ENCODE results near the gene GMIP. TPM values are rescaled to one million over a fixed set of nuclear protein-coding genes. Genes with fewer than 3 reads are reported as not detected.
A peak's percentile ranks its signal among the peaks of the same experiment; 100 is the strongest.

The GMIP gene
- total RNA-seq, 3 donors from 2014 or later (not counting 1 experiment from before 2014, with no cell fraction given), result 134 to 188 (median 150) TPM

DNA sequence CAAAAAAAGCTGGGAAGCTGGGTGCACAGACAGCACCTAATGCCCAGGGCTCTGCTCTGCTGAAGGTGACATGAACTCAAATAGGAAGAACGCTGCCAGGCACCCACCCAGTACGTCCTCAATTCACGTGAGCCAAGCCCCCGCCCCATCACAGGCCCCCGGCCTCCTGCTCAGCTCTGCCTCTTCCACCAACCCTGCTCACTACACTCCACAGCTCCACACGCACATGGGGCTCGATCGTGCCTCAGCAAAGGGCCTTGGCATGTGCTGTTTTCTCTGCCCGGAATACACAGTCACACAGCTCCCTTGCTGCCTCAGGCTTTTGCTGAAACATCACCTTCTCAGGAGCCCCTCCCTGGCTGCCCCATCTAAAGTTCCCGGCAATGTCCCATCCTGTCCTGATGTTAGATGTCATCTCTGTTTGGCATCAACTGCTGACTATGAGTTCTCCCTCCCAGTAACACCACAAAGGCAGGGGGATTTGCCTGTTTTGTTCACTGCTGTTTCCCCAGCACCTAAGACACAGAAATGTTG lies 17.8 kb upstream of the GMIP start:
- TF ChIP-seq, protein P1, sequence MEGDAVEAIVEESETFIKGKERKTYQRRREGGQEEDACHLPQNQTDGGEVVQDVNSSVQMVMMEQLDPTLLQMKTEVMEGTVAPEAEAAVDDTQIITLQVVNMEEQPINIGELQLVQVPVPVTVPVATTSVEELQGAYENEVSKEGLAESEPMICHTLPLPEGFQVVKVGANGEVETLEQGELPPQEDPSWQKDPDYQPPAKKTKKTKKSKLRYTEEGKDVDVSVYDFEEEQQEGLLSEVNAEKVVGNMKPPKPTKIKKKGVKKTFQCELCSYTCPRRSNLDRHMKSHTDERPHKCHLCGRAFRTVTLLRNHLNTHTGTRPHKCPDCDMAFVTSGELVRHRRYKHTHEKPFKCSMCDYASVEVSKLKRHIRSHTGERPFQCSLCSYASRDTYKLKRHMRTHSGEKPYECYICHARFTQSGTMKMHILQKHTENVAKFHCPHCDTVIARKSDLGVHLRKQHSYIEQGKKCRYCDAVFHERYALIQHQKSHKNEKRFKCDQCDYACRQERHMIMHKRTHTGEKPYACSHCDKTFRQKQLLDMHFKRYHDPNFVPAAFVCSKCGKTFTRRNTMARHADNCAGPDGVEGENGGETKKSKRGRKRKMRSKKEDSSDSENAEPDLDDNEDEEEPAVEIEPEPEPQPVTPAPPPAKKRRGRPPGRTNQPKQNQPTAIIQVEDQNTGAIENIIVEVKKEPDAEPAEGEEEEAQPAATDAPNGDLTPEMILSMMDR (IDR thresholded peaks at IDR 0.05), result no peak
- no peaks in the 10 kb centered on the region for H3K9me3 ChIP-seq (ENCODE audit: control insufficient read depth, insufficient read depth, low read length)
- H3K4me1 Mint-ChIP-seq, result peaks cover 28 to 30% of the 10 kb centered on the region in 2 donors
- no peak overlapping the region for H3K4me3 ChIP-seq (ENCODE audit: low read length)
- peak overlapping the region; percentile 95 to 98 for H3K27ac Mint-ChIP-seq
- H3K27ac ChIP-seq (ENCODE audit: low read length), result peak overlapping the region; percentile 35
- DNase-seq (no peak), ATAC-seq (no peak)
- intact Hi-C loops (cut with micrococcal nuclease), result no loop called here
- no peaks in the 10 kb centered on the region for H3K27me3 Mint-ChIP-seq (ENCODE audit: low read depth in 2 of 2)
- no peak overlapping the region for H3K4me3 Mint-ChIP-seq
- 92% methylated on average over 10 of the region's 10 CpGs for WGBS (ENCODE audit: insufficient coverage)
- peaks cover 35% of the 10 kb centered on the region for H3K36me3 ChIP-seq (ENCODE audit: control insufficient read depth, insufficient read depth, low read length)
- peaks cover 36% of the 10 kb centered on the region for H3K4me1 ChIP-seq (ENCODE audit: control insufficient read depth, insufficient read depth, low read length)
- no peaks in the 10 kb centered on the region for H3K27me3 ChIP-seq (ENCODE audit: control insufficient read depth, insufficient read depth, low read length)
- H3K36me3 Mint-ChIP-seq, result no peaks in the 10 kb centered on the region
- no peaks in the 10 kb centered on the region for H3K9me3 Mint-ChIP-seq

DNA sequence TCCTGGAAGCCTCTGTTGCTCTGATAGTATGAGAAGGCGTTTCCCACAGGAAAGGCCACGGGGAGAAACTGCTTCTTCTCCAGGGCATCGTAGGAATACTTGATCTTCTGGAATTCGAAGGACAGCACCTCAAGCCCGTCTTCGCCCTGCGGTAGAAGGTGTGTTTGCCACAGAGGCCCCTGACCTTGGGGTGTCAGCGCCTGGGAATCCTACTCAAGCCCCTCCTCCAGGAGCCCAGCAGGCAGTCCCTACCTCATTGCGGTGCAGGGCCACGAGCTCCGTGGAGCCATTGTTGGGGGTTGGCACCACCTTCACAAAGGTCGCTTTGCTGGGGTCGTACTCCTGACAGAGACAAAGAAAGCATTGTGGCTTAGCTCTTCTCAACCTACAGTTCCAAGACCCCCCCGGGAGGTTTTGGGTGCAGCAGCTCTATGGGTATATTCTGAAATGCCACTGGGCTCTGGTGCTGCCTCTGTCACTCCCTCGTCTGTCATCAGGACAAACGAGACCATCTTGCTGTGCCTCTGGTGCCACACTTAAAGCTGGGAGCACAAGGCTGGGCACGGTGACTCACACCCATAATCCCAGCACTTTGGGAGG lies 16.3 kb upstream of the GMIP start:
- no peaks in the 10 kb centered on the region for H3K9me3 Mint-ChIP-seq
- WGBS (ENCODE audit: insufficient coverage), result 96% methylated on average over 17 of the region's 17 CpGs
- intact Hi-C loops (cut with micrococcal nuclease), result no loop called here
- H3K27ac ChIP-seq (ENCODE audit: low read length), result no peak overlapping the region
- no peak overlapping the region for H3K27ac Mint-ChIP-seq
- no peaks in the 10 kb centered on the region for H3K27me3 ChIP-seq (ENCODE audit: control insufficient read depth, insufficient read depth, low read length)
- H3K36me3 ChIP-seq (ENCODE audit: control insufficient read depth, insufficient read depth, low read length), result peaks cover 49% of the 10 kb centered on the region
- peaks cover 28 to 30% of the 10 kb centered on the region in 2 donors for H3K4me1 Mint-ChIP-seq
- H3K4me3 ChIP-seq (ENCODE audit: low read length), result no peak overlapping the region
- H3K4me3 Mint-ChIP-seq, result no peak overlapping the region
- TF ChIP-seq, protein P1 (IDR thresholded peaks at IDR 0.05), result no peak
- no peaks in the 10 kb centered on the region for H3K27me3 Mint-ChIP-seq (ENCODE audit: low read depth in 2 of 2)
- ATAC-seq (no peak), DNase-seq (no peak)
- no peaks in the 10 kb centered on the region for H3K9me3 ChIP-seq (ENCODE audit: control insufficient read depth, insufficient read depth, low read length)
- H3K36me3 Mint-ChIP-seq, result no peaks in the 10 kb centered on the region
- H3K4me1 ChIP-seq (ENCODE audit: control insufficient read depth, insufficient read depth, low read length), result peaks cover 30% of the 10 kb centered on the region

DNA sequence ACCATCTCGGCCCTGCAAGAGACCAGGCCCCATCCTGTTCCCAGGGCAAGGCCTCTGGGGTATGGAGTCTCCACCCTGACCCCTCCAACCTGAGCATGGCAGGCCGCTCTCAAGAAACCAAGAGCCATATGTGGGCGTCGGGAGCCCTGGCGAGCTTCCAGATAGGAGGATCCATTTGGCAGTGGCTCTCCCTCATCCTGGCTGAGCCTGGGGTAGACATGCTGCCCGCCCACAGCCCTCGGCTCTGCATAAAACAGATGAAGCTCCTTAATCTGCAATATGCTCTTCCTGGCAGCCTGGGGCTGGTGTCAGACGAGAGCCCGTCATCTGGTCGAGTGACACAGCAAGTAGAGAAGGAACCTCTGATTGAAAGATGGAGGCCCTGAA lies 13.9 kb upstream of the GMIP start:
- Mint-ChIP-seq H3K36me3 (no peaks in the 10 kb centered on the region), H3K4me3 (no peak overlapping the region), H3K9me3 (no peaks in the 10 kb centered on the region), H3K27ac (no peak overlapping the region), H3K4me1 (peaks cover 16 to 22% of the 10 kb centered on the region in 2 donors), H3K27me3 (ENCODE audit: low read depth in 2 of 2) (no peaks in the 10 kb centered on the region)
- intact Hi-C loops (cut with micrococcal nuclease), result no loop called here
- peaks cover 14% of the 10 kb centered on the region for H3K4me1 ChIP-seq (ENCODE audit: control insufficient read depth, insufficient read depth, low read length)
- H3K27me3 ChIP-seq (ENCODE audit: control insufficient read depth, insufficient read depth, low read length), result no peaks in the 10 kb centered on the region
- TF ChIP-seq, protein P1 (IDR thresholded peaks at IDR 0.05), result no peak
- DNase-seq (no peak), ATAC-seq (no peak)
- H3K27ac ChIP-seq (ENCODE audit: low read length), result no peak overlapping the region
- 96% methylated on average over 10 of the region's 10 CpGs for WGBS (ENCODE audit: insufficient coverage)
- H3K4me3 ChIP-seq (ENCODE audit: low read length), result no peak overlapping the region
- H3K36me3 ChIP-seq (ENCODE audit: control insufficient read depth, insufficient read depth, low read length), result peaks cover 72% of the 10 kb centered on the region
- no peaks in the 10 kb centered on the region for H3K9me3 ChIP-seq (ENCODE audit: control insufficient read depth, insufficient read depth, low read length)

Data from natural killer cell (primary cell).